Measurements from ENCODE around the gene NPRL2. TPM values are rescaled to one million over a fixed set of nuclear protein-coding genes. Genes with fewer than 3 reads are reported as not detected.
A peak's percentile ranks its signal among the peaks of the same experiment; 100 is the strongest.

Gene NPRL2
- total and polyA plus RNA-seq, 12 donors = 13.0 to 29.8 (median 16.3) TPM

GRCh38 chr3:50299929-50300680, 50.5 kb downstream of the NPRL2 start:
- DNase-seq = no peak
- WGBS, 2 donors = 45 to 51% methylated on average over 12 of the region's 12 CpGs
- intact Hi-C loops (cut with DNase I) = loop anchor here in 2 of 10 donors (2.0 to 5.0 kb wide), 2 partner anchors 21 to 37 kb away; no protein-coding TSS in a partner anchor

GRCh38 chr3:50299638-50299928, 51.0 kb downstream of the NPRL2 start:
- ATAC-seq (no peak), DNase-seq (no peak)
- no peaks in the 10 kb centered on the region for H3K27me3 ChIP-seq
- peak overlapping the region; percentile 66 to 95 (median 94) for H3K27ac ChIP-seq
- H3K4me1 ChIP-seq = peaks cover 22 to 59% (median 52%) of the 10 kb centered on the region in 9 donors
- 0 to 1% methylated on average over 12 of the region's 12 CpGs for WGBS, 2 donors
- TF ChIP-seq CTCF (IDR thresholded peaks at IDR 0.05) = no peak
- no peaks in the 10 kb centered on the region for H3K9me3 ChIP-seq
- intact Hi-C loops (cut with DNase I) = no loop called here
- peaks cover 0 to 22% (median 0%) of the 10 kb centered on the region in 9 donors for H3K36me3 ChIP-seq
- H3K4me3 ChIP-seq = peak overlapping the region; percentile 16 to 82 (median 57)

More at GRCh38 chr3:50299929-50300680, 50.5 kb downstream of the NPRL2 start:
- H3K4me3 ChIP-seq = peak overlapping the region; percentile 16 to 82 (median 57)
- ATAC-seq = no peak
- H3K4me1 ChIP-seq = peaks cover 22 to 59% (median 52%) of the 10 kb centered on the region in 9 donors
- H3K36me3 ChIP-seq = peaks cover 0 to 22% (median 0%) of the 10 kb centered on the region in 9 donors
- peak overlapping the region; percentile 66 to 95 (median 94) for H3K27ac ChIP-seq
- H3K27me3 ChIP-seq = no peaks in the 10 kb centered on the region
- H3K9me3 ChIP-seq = no peaks in the 10 kb centered on the region
- no peak for TF ChIP-seq CTCF (IDR thresholded peaks at IDR 0.05)

GRCh38 chr3:50298836-50299637, 51.5 kb downstream of the NPRL2 start, which contains the start of the genes HYAL3 and NAA80:
TSS of gene HYAL3 (minus strand) at chr3:50299405. CDS start at chr3:50295602, 3,803 bp downstream.
TSS of gene NAA80 (minus strand) at chr3:50299405. CDS start at chr3:50297463, 1,942 bp downstream.
- 0 to 1% methylated on average over 61 of the region's 61 CpGs for WGBS, 2 donors

More at GRCh38 chr3:50298836-50299637, 51.5 kb downstream of the NPRL2 start, which contains the start of the genes HYAL3 and NAA80:
- peak in 8 of 9 donors; percentile 16 to 52 (median 42) for TF ChIP-seq CTCF (IDR thresholded peaks at IDR 0.05)
- Histone ChIP-seq H3K9me3 (no peaks in the 10 kb centered on the region), H3K4me1 (peaks cover 22 to 59% (median 52%) of the 10 kb centered on the region in 9 donors), H3K27ac (peak within 1 kb of the TSS; percentile 87 to 96 (median 95)), H3K27me3 (no peaks in the 10 kb centered on the region), H3K4me3 (peak within 1 kb of the TSS; percentile 52 to 82 (median 68)), H3K36me3 (peaks cover 0 to 22% (median 0%) of the 10 kb centered on the region in 9 donors)
- intact Hi-C loops (cut with DNase I) = no loop called here
- peak; percentile 99 to 100 for DNase-seq
- peak; percentile 86 to 91 (median 90) for ATAC-seq
